SK-N-SH treated with all-trans-retinoic acid at 6 μM for 48 hours (cell line): ENCODE measurements around the gene CDK11A.
"Not testable (repeated sequence)": the region's sequence is repeated elsewhere in the genome, so short reads cannot be mapped to it uniquely, and the experiment has no call there.

Experiments
- GLIS3 ChIP-seq: fragments of 250-450 bp; sonication (Bioruptor Pico); IDR thresholded peaks from 2 replicates; pipeline ENCODE4 v1.5.0; 2020; ENCODE audit warnings: mild to moderate bottlenecking, moderate library complexity
- PATZ1 ChIP-seq: fragments of 250-450 bp; sonication (Bioruptor Pico); IDR thresholded peaks from 2 replicates; pipeline ENCODE4 v1.8.0; 2020; ENCODE audit warnings: mild to moderate bottlenecking, moderate library complexity, borderline replicate concordance
- TOX ChIP-seq: fragments of 250-450 bp; sonication (Bioruptor Pico); IDR thresholded peaks from 2 replicates; pipeline ENCODE4 v1.8.0; 2021; ENCODE audit warnings: mild to moderate bottlenecking, moderate library complexity, borderline replicate concordance
- TSHZ2 ChIP-seq: fragments of 250-450 bp; sonication (Bioruptor Pico); IDR thresholded peaks from 2 replicates; pipeline ENCODE4 v1.5.0; 2020; ENCODE audit warnings: mild to moderate bottlenecking, moderate library complexity
- ZC3H10 ChIP-seq: fragments of 250-450 bp; sonication (Bioruptor Pico); IDR thresholded peaks from 2 replicates; pipeline ENCODE4 v1.5.1; 2021; ENCODE audit warnings: mild to moderate bottlenecking, moderate library complexity
- ZFP3 ChIP-seq: fragments of 250-450 bp; sonication (Bioruptor Pico); IDR thresholded peaks from 2 replicates; pipeline ENCODE4 v1.5.0; 2020; ENCODE audit warnings: mild to moderate bottlenecking, moderate library complexity
- ZFP30 ChIP-seq: fragments of 450-650 bp; formaldehyde crosslinking; IDR thresholded peaks from 2 replicates; pipeline ENCODE4 v1.5.0; 2022; ENCODE audit warnings: mild to moderate bottlenecking, moderate library complexity
- ZNF565 ChIP-seq: fragments of 450-650 bp; formaldehyde crosslinking; conservative IDR thresholded peaks from 2 replicates; pipeline ENCODE4 v1.5.0; 2020; ENCODE audit warnings: low read depth, mild to moderate bottlenecking, moderate library complexity
- TF ChIP-seq, protein P1 (sequence below): fragments of 250-450 bp; sonication (Bioruptor Pico); IDR thresholded peaks from 2 replicates; pipeline ENCODE4 v1.5.1; 2020; ENCODE audit warnings: low read depth, mild to moderate bottlenecking, moderate library complexity
- TF ChIP-seq, protein P2 (sequence below): fragments of 250-450 bp; sonication (Bioruptor Pico); IDR thresholded peaks from 2 replicates; pipeline ENCODE4 v1.5.1; 2021; ENCODE audit warnings: mild to moderate bottlenecking, moderate library complexity

GRCh38 chr1:1746566-1746909, 22.4 kb upstream of the CDK11A start:
- TF ChIP-seq ZFP3 (CRISPR knock-in tag); ZC3H10; PATZ1 (CRISPR knock-in tag); GLIS3 (CRISPR knock-in tag); ZFP30 (CRISPR knock-in tag); TSHZ2 (CRISPR knock-in tag); TOX (CRISPR knock-in tag); ZNF565 (CRISPR knock-in tag): not testable (repeated sequence)
- TF ChIP-seq, protein P1, sequence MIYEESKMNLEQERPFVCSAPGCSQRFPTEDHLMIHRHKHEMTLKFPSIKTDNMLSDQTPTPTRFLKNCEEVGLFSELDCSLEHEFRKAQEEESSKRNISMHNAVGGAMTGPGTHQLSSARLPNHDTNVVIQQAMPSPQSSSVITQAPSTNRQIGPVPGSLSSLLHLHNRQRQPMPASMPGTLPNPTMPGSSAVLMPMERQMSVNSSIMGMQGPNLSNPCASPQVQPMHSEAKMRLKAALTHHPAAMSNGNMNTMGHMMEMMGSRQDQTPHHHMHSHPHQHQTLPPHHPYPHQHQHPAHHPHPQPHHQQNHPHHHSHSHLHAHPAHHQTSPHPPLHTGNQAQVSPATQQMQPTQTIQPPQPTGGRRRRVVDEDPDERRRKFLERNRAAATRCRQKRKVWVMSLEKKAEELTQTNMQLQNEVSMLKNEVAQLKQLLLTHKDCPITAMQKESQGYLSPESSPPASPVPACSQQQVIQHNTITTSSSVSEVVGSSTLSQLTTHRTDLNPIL (CRISPR knock-in tag): not testable (repeated sequence)
- TF ChIP-seq, protein P2, sequence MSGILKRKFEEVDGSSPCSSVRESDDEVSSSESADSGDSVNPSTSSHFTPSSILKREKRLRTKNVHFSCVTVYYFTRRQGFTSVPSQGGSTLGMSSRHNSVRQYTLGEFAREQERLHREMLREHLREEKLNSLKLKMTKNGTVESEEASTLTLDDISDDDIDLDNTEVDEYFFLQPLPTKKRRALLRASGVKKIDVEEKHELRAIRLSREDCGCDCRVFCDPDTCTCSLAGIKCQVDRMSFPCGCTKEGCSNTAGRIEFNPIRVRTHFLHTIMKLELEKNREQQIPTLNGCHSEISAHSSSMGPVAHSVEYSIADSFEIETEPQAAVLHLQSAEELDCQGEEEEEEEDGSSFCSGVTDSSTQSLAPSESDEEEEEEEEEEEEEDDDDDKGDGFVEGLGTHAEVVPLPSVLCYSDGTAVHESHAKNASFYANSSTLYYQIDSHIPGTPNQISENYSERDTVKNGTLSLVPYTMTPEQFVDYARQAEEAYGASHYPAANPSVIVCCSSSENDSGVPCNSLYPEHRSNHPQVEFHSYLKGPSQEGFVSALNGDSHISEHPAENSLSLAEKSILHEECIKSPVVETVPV (CRISPR knock-in tag): not testable (repeated sequence)
